H1 (cell line): ENCODE measurements around the gene CFAP65. TPM values are rescaled to one million over a fixed set of nuclear protein-coding genes. Genes with fewer than 3 reads are reported as not detected.

Experiments used
- CTCF ChIA-PET: fragments of 300-600 bp; sonication (Branson Sonifier 250); formaldehyde crosslinking; loops from one replicate; lab custom pipeline; 2021; ENCODE audit not compliant: partially characterized antibody; lab: Charles Lee
- POLR2A ChIA-PET: fragments of 300-600 bp; sonication (Branson Sonifier 250); formaldehyde crosslinking; loops from one replicate; lab custom pipeline; 2021; ENCODE audit warnings: inconsistent platforms; ENCODE audit not compliant: partially characterized antibody; lab: Charles Lee
- DNase-seq, 2 experiments: peaks; one replicate each; pipeline versions ENCODE4 v3.0.0 to v3.0.0-alpha.2; 2010 to 2022; ENCODE audit warnings: low spot score in 2 of 2, low read depth in 1 of 2, mixed read lengths in 1 of 2
- FAIRE-seq: peaks from 2 replicates; lab custom pipeline; 2011; peaks lifted over from hg19 to GRCh38; lab: Jason Lieb, UNC
- H2AFZ ChIP-seq: 2 replicates; pipeline ENCODE4 v1.8.1; 2012; ENCODE audit warnings: low read length, inconsistent platforms
- H2AK5ac ChIP-seq: 2 replicates; pipeline ENCODE4 v1.6.1; 2013; ENCODE audit warnings: low read depth, low read length
- H2BK120ac ChIP-seq: replicated peaks from 2 replicates; pipeline ENCODE3; 2013; ENCODE audit warnings: low read depth, low read length, inconsistent platforms
- H2BK12ac ChIP-seq: 2 replicates; pipeline ENCODE4 v1.6.1; 2013; ENCODE audit warnings: low read depth, low read length
- H2BK15ac ChIP-seq: 2 replicates; pipeline ENCODE4 v1.6.1; 2013; ENCODE audit warnings: low read length
- H2BK20ac ChIP-seq: 2 replicates; pipeline ENCODE4 v1.6.1; 2013; ENCODE audit warnings: low read length
- H2BK5ac ChIP-seq: 2 replicates; pipeline ENCODE4 v1.6.1; 2013; ENCODE audit warnings: low read depth, low read length
- H3K14ac ChIP-seq: 2 replicates; pipeline ENCODE4 v1.6.1; 2013; ENCODE audit warnings: inconsistent platforms; ENCODE audit not compliant: insufficient read length
- H3K18ac ChIP-seq: 2 replicates; pipeline ENCODE4 v1.6.1; 2013; ENCODE audit warnings: low read length; ENCODE audit errors: extremely low read depth
- H3K23ac ChIP-seq: 2 replicates; pipeline ENCODE4 v1.6.1; 2013; ENCODE audit warnings: inconsistent platforms; ENCODE audit not compliant: insufficient read length
- H3K23me2 ChIP-seq: 2 replicates; pipeline ENCODE4 v1.6.1; 2013; ENCODE audit warnings: low read depth, low read length
- H3K27ac ChIP-seq: 2 replicates; pipeline ENCODE4 v1.6.1; 2011; ENCODE audit warnings: low read depth, low read length, inconsistent platforms
- H3K27me3 ChIP-seq, 4 experiments: replicated peaks in 1 of 4; 1 replicate in 1 of 4; 2 replicates in 3 of 4; pipeline versions ENCODE4 v1.6.1 to v1.8.1; 2011 to 2013; ENCODE audit warnings: low read length in 3 of 4, mild to moderate bottlenecking in 3 of 4, inconsistent platforms in 2 of 4, mixed read lengths in 2 of 4, moderate library complexity in 1 of 4; ENCODE audit not compliant: control insufficient read depth in 3 of 4, insufficient read depth in 3 of 4; ENCODE audit errors: extremely low read depth in 1 of 4
- H3K36me3 ChIP-seq, 4 experiments: 2 replicates each; pipeline versions ENCODE4 v1.6.1 to v1.8.1; 2011 to 2013; ENCODE audit warnings: mild to moderate bottlenecking in 4 of 4, low read length in 3 of 4, moderate library complexity in 2 of 4, control low read depth in 1 of 4, inconsistent platforms in 1 of 4; ENCODE audit not compliant: insufficient read depth in 4 of 4, control insufficient read depth in 2 of 4
- H3K4ac ChIP-seq: replicated peaks from 2 replicates; pipeline ENCODE3; 2013; ENCODE audit warnings: low read length, low read depth, mixed read lengths, inconsistent platforms; ENCODE audit not compliant: insufficient read length
- H3K4me1 ChIP-seq, 4 experiments: replicated peaks in 1 of 4; 1 replicate in 1 of 4; 2 replicates in 3 of 4; pipeline versions ENCODE4 v1.6.1 to v1.8.1; 2011 to 2013; ENCODE audit warnings: low read length in 3 of 4, inconsistent platforms in 2 of 4, mixed read lengths in 1 of 4; ENCODE audit not compliant: insufficient read depth in 4 of 4, control insufficient read depth in 3 of 4
- H3K4me2 ChIP-seq, 2 experiments: 2 replicates each; pipeline versions ENCODE4 v1.6.1 to v1.8.1; 2011 to 2013; ENCODE audit warnings: low read depth in 2 of 2, low read length in 2 of 2, control low read depth in 1 of 2, inconsistent platforms in 1 of 2, mild to moderate bottlenecking in 1 of 2; ENCODE audit not compliant: insufficient read depth in 1 of 2
- H3K4me3 ChIP-seq, 4 experiments: fragments of 200-600, 300-600 bp in 1 of 4; sonication (generic), shearing (Covaris generic), sonication (Bioruptor Twin) in 1 of 4; 2 replicates each; pipeline versions ENCODE4 v1.5.1 to v1.8.1; 2011 to 2016; ENCODE audit warnings: low read length in 4 of 4, low read depth in 3 of 4, control low read depth in 2 of 4, inconsistent platforms in 2 of 4, mild to moderate bottlenecking in 2 of 4, mixed read lengths in 1 of 4, moderate library complexity in 1 of 4; ENCODE audit not compliant: insufficient read depth in 2 of 4; ENCODE audit errors: extremely low read depth in 1 of 4
- H3K56ac ChIP-seq: replicated peaks from 2 replicates; pipeline ENCODE3; 2013; ENCODE audit warnings: low read depth, mild to moderate bottlenecking, mixed read lengths, low read length, inconsistent platforms; ENCODE audit not compliant: insufficient read length
- H3K79me1 ChIP-seq: 2 replicates; pipeline ENCODE4 v1.6.1; 2013; ENCODE audit warnings: low read depth, low read length, control low read depth
- H3K79me2 ChIP-seq, 2 experiments: 2 replicates each; pipeline versions ENCODE4 v1.6.1 to v1.8.1; 2012 to 2013; ENCODE audit warnings: low read length in 2 of 2, mild to moderate bottlenecking in 2 of 2, inconsistent platforms in 1 of 2; ENCODE audit not compliant: insufficient read depth in 2 of 2, control insufficient read depth in 1 of 2
- H3K9ac ChIP-seq, 4 experiments: replicated peaks in 1 of 4; 1 replicate in 1 of 4; 2 replicates in 3 of 4; pipeline versions ENCODE4 v1.6.1 to v1.8.1; 2011 to 2013; ENCODE audit warnings: low read depth in 3 of 4, low read length in 3 of 4, control low read depth in 2 of 4, mild to moderate bottlenecking in 2 of 4, moderate library complexity in 2 of 4, inconsistent platforms in 1 of 4; ENCODE audit errors: extremely low read depth in 1 of 4
- H3K9me3 ChIP-seq, 2 experiments: 2 replicates each; pipeline versions ENCODE4 v1.6.1 to v1.8.1; 2012 to 2013; ENCODE audit warnings: mild to moderate bottlenecking in 2 of 2, moderate library complexity in 2 of 2, control low read depth in 1 of 2, inconsistent platforms in 1 of 2, low read depth in 1 of 2, low read length in 1 of 2, mixed read lengths in 1 of 2; ENCODE audit not compliant: insufficient read depth in 2 of 2
- H4K20me1 ChIP-seq, 2 experiments: replicated peaks in 1 of 2; 2 replicates each; pipeline versions ENCODE3 to v1.8.1; 2011 to 2013; ENCODE audit warnings: inconsistent platforms in 2 of 2, low read length in 2 of 2, mild to moderate bottlenecking in 1 of 2; ENCODE audit not compliant: insufficient read depth in 2 of 2, control insufficient read depth in 1 of 2
- H4K5ac ChIP-seq: 2 replicates; pipeline ENCODE4 v1.6.1; 2013; ENCODE audit warnings: low read length, low read depth, mixed read lengths, inconsistent platforms; ENCODE audit not compliant: insufficient read length
- H4K8ac ChIP-seq: 2 replicates; pipeline ENCODE4 v1.8.0; 2013; ENCODE audit warnings: mild to moderate bottlenecking, moderate library complexity, low read length, inconsistent platforms; ENCODE audit not compliant: insufficient read depth; ENCODE audit errors: extremely low read depth
- H4K91ac ChIP-seq: replicated peaks from 2 replicates; pipeline ENCODE3; 2013; ENCODE audit warnings: low read length, mixed read lengths, inconsistent platforms; ENCODE audit not compliant: insufficient read length
- BACH1 ChIP-seq: IDR thresholded peaks from 2 replicates; pipeline ENCODE4 v1.6.1; 2012; ENCODE audit warnings: low read length, improper control_type of control experiment
- EZH2 ChIP-seq: fragments of 200-600 bp; sonication (generic); IDR thresholded peaks from 2 replicates; pipeline ENCODE4 v1.7.1; 2012; ENCODE audit warnings: low read depth, mild to moderate bottlenecking, moderate library complexity, low read length, inconsistent platforms; ENCODE audit not compliant: severe bottlenecking
- MAFK ChIP-seq: IDR thresholded peaks from 2 replicates; pipeline ENCODE4 v1.6.1; 2012; ENCODE audit warnings: low read depth, mild to moderate bottlenecking, improper control_type of control experiment, low read length
- SP2 ChIP-seq: IDR thresholded peaks from 2 replicates; pipeline ENCODE4 v1.6.1; 2012; ENCODE audit warnings: mild to moderate bottlenecking, low read length, inconsistent platforms
- TAF1 ChIP-seq: IDR thresholded peaks from 2 replicates; pipeline ENCODE4 v1.6.1; 2011; ENCODE audit warnings: mild to moderate bottlenecking, low read depth, low read length
- TBP ChIP-seq: IDR thresholded peaks from 2 replicates; pipeline ENCODE4 v1.6.1; 2011; ENCODE audit warnings: low read depth, low read length, improper control_type of control experiment
- WGBS, 2 experiments: shearing (Covaris generic) in 1 of 2; methylation state at CpG; one replicate each; pipeline versions ENCODE4 v1.1.6 to v1.1.7; 2013 to 2015; ENCODE audit warnings: low lambda C conversion rate in 2 of 2, mixed read lengths in 2 of 2, inconsistent platforms in 1 of 2, low coverage in 1 of 2, missing lambda C conversion rate in 1 of 2; ENCODE audit not compliant: insufficient replicate concordance in 2 of 2, insufficient coverage in 1 of 2, insufficient read length in 1 of 2; ENCODE audit errors: extremely low coverage in 1 of 2, missing lambda C conversion rate in 1 of 2; 5-methylcytosine and 5-hydroxymethylcytosine counted together
- polyA plus RNA-seq, 7 experiments: library from polyadenylated mRNA; depleted of rRNA in 3 of 7; stranded (reverse) in 5 of 7; unstranded in 2 of 7; fragments of >200 nt in 5 of 7; fragments of 200-250 nt in 2 of 7; gene quantifications; 1 replicate in 5 of 7; 2 replicates in 1 of 7; 4 replicates in 1 of 7; pipeline versions ENCODE4 v1.2.1 to v1.2.3, GENCODE V29; 2011 to 2013; ENCODE audit warnings: missing spikeins in 2 of 7, mixed read lengths in 2 of 7
- total RNA-seq: library from RNA; stranded (reverse); fragmentation: NEBNext Ultra II Directional; extraction: Animal tissue kit (Norgen Biotek cat#: 25700); gene quantifications from 2 replicates; pipeline ENCODE4 v1.2.1, GENCODE V29; 2021

CFAP65 gene
- total and polyA plus RNA-seq, 2 of the 8 experiments (the other 6 are each of a cell fraction or from before 2014, with no cell fraction given) = 0.19 to 0.45 TPM

DNA sequence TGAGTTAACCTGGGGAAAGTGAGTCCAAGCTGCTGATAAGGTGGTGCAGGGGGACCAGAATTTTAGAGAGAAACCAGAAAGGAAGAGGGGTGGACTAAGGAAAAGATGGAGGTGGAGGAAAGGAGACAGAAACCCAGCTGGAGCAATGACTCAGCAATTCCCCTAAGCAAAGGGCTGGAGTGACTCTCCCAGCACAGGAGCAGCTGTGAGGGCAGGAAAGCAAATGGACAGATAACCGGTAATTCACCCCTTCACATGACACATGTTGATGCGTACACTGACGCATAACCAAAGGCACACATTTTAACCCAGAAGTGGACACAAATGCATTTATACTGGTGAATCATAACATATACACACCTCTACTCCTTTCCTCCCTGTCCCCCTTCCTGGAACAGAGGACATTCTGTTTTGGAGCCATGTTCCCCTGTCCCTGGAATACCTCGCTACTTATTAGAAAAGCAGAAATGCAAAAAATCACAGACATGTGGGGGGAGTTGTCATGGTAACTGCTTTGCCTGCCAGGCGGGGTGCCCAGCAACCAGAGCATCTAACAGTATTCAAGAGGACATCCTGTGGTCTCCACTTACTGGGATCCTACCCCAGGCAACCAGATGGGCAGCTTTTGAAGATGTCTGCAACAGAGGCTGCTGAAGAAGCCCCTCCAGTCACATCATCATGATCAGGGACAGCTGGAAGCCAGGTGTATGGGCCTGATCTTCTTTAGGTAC lies 77.1 kb downstream of the CFAP65 start:
- Histone ChIP-seq H3K4me3 (no peak overlapping the region), H4K91ac (no peak overlapping the region), H2AFZ (no peak overlapping the region), H3K9me3 (peaks cover 0 to 2% of the 10 kb centered on the region in 2 experiments; a peak in 1 of 4 replicates), H3K14ac (no peak overlapping the region), H3K56ac (no peak overlapping the region), H3K27me3 (peaks cover 25 to 36% (median 32%) of the 10 kb centered on the region in 4 experiments), H4K8ac (no peak overlapping the region), H3K4me2 (peak overlapping the region; percentile 84 to 86; a peak in 3 of 4 replicates), H2BK12ac (0 out of 2 replicates have a peak overlapping the region, but pooled peaks have one; percentile 18), H3K23me2 (peaks cover 9% of the 10 kb centered on the region), H2BK5ac (peak overlapping the region; percentile 61; the same call in 1 of the 2 replicates), H3K79me2 (no peaks in the 10 kb centered on the region), H3K79me1 (no peaks in the 10 kb centered on the region), H3K4ac (no peak overlapping the region), H3K36me3 (peaks cover 0 to 15% (median 0%) of the 10 kb centered on the region in 4 experiments; a peak in 1 of 8 replicates), H3K9ac (no peak overlapping the region), H3K27ac (no peak overlapping the region), H3K23ac (no peak overlapping the region), H4K20me1 (peaks cover 2 to 12% of the 10 kb centered on the region in 2 experiments), H3K18ac (no peak overlapping the region), H2BK120ac (no peak overlapping the region), H2BK15ac (no peak overlapping the region), H4K5ac (no peak overlapping the region), H3K4me1 (peaks cover 9 to 26% (median 16%) of the 10 kb centered on the region in 4 experiments), H2AK5ac (no peak overlapping the region), H2BK20ac (no peak overlapping the region)
- CTCF ChIA-PET = interaction anchor here (0.6 to 3.7 kb wide), 9 partner anchors 11 to 121 kb away, joined by 3 to 28 read pairs (median 4); no protein-coding TSS in a partner anchor
- TF ChIP-seq SP2 = no peak
- TF ChIP-seq MAFK = peak; percentile 81
- no peak for TF ChIP-seq TBP
- peak; percentile 10 for TF ChIP-seq EZH2
- peak; percentile 39; the same call in 1 of the 2 replicates for TF ChIP-seq TAF1
- peak; percentile 91 for TF ChIP-seq BACH1
- 80% methylated on average over 5 of the region's 5 CpGs; no CpG with 5 or more reads in 1 of the 2 experiments for WGBS, 2 experiments
- FAIRE-seq (no peak), DNase-seq (no peak)
- POLR2A ChIA-PET = interaction anchor here (1.6 kb wide), 1 partner anchor 11 kb away, joined by 3 read pairs; no protein-coding TSS in a partner anchor
